Measurements from ENCODE around the gene TRPM1.
"Not testable (repeated sequence)": the region's sequence is repeated elsewhere in the genome, so short reads cannot be mapped to it uniquely, and the experiment has no call there.

TRPM1 gene

DNA sequence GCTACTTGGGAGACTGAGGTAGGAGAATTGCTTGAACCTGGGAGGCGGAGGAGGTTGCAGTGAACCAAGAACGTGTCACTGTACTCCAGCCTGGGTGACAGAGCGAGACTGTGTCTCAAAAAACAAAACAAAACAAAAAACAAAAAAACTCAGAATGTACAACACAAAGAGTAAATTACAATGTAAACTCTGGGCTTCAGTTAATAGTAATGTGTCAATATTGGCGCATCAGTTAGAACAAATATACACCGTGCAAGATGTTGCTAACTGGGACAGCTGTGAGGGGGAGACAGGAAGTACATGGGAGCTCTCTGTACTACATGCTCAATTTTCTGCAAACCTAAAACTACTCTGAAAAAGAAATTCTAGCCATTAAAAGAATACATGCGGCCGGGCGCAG lies 23.5 kb upstream of the TRPM1 start:
- DNase-seq (ENCODE audit: low read depth in 2 of 2) = no peak

DNA sequence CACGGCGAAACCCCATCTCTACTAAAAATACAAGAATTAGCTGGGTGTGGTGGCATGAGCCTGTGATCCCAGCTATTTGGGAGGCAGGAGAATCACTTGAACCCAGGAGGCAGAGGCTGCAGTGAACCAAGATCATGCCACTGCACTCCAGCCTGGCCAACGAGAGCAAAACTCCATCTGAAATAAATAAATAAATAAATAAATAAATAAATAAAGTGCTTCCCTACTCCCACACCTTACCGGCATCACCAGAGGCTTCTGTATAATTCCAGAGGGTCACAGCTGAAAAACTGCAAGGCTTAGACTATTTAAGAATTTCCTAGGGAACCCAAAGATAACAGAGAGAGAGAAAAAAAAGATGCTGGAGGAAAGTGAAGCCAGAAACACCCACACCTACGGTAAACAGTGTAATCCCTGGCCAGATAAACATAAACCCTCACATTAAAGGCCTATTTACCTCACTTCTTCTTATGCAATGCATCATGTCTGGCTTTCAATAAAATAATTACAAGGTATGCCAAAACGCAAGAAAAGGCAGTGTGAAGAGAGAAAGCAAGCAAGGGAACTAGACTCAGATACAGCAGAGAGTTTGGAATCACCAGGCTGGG lies 15.0 kb upstream of the TRPM1 start:
- DNase-seq (ENCODE audit: low read depth in 2 of 2) = no peak

DNA sequence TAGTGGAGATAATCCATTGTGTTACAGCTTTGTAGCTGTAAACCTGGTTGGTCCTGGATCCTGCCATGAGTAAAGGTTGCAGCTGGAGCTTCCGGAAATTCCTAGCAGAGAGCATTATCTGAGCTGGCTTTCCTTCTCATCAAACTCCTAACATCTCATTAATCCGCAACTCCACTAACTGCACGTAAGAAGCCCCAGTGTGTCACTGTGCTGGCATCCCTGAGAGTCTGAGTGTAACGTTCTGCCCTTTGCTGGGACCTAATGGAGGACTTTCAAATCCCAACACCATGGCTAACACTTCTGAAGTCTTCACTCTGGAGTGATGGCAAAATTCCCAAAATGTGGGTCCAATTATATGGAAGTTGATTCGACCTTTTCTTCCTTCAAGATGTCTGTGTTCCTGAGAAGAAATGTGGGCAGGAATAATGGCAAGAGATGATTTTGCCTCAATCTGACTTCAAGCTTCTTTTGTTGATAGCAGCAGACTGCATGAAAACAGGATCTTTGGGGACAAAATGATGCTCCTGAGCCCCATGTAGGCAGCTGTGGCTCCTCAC lies 9.6 kb upstream of the TRPM1 start:
- DNase-seq (ENCODE audit: low read depth in 2 of 2) = no peak

DNA sequence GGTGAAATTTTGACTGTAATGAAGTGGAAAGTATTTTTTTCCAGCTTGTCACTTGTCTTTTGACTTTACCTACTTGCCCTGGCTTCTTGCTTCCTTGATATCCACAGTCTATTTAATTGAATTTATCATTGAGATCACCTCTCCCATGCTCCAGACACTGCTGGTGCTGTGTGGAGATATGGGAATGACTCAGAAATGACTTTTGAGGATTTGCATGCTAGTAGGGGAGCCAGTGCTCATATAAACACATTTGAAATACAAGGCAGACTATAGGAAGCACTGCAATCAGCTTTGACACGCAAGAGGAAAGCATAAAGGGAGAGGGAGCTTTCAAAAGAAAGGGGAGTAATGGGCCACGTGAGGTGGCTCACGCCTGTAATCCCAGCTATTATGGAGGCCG lies 7.3 kb upstream of the TRPM1 start:
- DNase-seq (ENCODE audit: low read depth in 2 of 2) = no peak

DNA sequence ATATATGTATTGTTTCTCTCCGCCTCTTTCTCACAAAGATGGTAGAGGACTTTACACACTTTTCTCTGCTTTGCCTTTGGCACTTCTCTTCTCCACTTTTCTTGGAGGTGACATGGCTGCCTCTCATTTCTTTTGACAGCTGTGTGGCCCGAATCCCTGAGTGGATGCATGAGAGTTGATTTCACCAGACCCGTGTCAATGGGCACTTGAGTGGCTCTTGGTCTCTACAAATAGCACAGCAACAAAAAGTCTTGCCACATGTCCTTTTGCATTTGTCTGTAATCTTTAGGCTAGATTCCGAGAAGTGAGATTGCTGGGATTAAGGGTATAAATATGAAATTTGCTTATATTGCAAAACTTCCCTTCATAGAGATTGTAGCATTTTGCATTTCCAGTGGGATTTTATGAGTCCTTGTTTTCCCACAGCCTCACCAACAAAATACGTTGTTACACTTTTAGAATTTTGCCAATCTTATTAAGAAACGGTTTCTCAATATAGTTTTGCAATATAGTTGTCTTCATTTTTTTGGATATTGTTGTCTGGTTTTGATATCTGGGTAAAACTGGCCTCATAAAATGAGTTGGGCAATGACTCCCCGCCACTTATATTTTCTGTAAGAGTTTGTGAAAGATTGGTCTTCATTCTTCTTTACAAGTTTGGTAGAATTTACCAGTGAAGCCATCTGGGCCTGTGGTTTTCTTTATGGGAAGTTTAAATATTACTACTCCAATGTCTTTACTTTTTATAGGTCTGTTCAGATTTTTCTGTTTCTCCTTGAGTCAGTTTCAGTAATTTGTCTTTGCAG lies 5.2 kb upstream of the TRPM1 start:
- no peak for DNase-seq (ENCODE audit: low read depth in 2 of 2)

DNA sequence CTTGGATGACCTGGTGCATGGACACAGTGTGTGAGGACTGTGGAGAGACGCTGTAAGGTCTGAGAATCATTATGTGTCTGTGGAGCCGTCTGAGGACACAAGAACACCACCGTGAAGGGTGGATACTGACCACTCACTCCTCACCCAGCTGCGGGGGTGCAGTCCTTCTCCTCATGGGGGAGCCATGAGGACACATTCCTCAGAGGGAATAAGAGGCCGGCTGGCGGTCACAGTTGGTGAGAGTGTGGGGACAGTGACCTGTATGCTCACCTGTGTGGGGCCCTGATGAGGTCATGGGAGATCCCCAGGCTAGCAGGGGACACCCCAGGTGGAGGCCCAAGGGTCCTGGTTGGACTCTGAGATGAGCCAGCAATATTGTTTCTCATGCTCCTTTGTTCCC lies 2.5 kb upstream of the TRPM1 start:
- DNase-seq (ENCODE audit: low read depth in 2 of 2) = no peak

DNA sequence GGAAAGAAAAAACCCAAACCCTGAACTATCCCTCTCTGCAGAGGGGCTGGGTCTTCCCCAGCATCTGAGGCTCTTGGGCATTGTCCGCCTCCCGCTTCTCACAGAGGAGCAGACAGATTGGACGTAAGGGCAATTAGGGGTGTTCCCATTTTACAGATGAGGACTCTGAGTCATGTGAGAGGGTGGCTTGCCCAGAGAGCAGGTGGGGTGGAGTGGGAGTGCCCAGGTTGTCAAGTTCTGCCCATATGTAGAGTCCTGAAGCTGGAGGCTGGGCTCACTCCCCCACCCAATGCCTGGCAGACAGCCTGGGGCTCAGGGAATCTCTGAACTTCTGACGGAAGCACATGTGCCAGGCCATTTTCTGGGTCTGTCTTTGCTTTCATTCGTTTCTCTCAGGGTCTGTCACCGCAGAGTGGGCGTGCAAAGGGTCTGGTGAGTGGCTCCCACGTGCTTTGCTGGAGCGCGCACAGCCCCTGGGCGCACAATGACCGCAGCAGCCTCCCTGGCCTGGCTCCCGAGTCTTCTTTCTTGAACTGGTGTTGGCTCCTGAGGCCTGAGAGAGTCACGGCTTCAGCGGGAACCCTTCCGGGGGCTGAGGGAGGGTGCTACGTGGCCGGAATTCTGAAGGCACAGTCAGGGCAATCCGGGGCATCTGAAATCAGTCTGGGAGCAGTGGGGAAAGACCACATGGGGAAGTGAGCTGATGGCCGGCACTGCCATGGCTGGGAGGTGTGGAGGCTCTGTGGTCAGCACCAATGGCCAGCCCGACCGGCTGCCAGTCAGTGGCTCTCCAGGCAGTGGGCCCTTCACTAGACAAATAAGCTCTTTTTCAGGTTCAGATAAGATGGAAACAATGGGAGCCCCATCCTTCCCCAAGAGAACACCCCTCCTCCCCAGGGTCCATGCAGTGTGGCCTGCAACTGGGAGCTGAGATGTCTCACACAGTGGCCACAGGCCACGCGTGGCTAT lies 1.1 kb upstream of the TRPM1 start:
- no peak for DNase-seq (ENCODE audit: low read depth in 2 of 2)

DNA sequence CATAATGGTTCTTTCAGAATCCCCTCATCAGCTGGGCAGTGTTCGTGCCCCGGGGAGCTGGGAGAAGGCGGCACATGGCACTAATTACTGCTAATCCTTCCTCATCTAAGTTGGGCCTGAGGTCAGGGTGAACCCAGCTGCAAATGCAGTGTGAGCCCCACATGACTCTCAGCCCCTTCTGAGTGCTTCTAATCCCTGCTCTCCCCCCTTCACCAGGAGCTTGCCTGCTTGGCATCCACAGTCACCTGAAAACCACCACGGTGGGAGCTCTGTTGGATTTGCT lies 455 bp upstream of the TRPM1 start:
- DNase-seq (ENCODE audit: low read depth in 2 of 2) = no peak

DNA sequence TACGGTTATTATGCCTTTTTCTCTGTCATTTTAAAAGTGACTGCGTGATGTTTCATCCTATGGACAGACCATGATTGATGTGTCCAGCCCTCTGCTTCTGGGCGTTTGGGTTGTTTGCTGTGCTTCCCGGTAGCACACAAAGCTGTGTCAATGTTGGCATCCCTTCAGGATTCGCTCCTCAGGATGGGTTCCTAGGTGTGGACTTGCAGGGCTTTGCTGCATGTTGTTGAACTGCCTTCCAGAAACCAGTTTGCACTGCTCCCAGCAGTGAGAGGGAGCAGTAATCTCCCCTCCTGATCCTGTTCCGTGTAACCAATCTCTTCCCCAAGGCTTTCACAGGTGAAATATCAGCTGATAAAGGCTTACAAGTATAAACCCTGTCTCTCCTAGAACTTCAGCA lies 787 bp downstream of the TRPM1 start:
- no peak for DNase-seq (ENCODE audit: low read depth in 2 of 2)

DNA sequence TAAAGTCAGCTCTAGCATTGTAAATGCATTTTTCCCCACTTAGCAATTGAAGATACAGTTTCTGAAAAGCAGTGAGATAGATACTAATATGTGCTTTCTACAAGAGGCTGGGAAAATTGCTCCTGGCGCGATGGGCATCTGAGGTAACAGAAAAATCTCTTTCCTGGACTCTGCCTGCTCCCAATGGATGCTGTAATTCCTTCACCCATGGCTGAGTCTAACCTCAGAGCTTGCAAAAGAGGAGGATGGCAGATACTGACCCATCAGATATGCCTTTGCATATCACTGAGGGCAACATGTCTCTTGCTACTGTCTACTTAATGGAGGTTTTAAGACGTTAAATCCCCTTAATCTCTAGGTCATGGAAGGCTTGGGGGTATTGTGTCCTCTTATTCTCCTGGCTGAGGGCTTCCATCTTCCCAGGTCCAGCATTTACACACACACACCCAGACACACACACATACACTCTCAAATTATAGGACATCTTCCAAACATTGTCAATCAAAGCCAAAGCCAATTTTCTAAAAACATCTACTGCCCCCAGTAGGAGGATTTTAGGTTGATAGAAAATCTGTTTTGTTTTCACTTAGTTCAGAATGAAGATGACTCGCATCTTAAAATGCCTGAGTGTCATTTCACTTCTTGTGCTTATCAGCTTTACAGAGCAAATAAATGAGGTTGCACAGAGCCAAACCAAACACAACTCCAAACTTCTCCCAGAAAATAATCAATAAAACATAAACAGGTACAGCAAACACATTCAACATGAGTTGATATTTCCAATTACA lies 2.4 kb downstream of the TRPM1 start:
- DNase-seq (ENCODE audit: low read depth in 2 of 2) = no peak

DNA sequence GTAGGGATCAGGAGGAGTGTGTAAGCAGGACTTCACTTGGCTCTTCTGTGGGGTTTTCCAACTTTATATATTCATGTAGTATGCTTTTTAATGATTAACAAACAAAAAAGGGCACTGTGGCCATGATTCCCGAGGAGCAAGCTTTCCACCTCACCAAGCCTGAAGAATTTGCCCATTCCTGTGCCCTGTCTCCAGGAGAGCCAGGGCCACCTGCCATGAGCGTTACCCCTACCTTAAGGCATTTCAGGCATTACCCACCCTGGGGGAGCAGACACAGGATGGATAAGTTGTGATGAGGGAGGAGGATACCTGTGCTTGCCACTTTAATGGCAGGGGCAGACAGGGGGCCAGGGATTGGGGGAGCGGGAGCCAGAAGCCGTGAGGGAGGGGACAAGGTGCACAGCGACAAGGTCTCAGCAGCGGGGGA lies 3.0 kb downstream of the TRPM1 start:
- DNase-seq (ENCODE audit: low read depth in 2 of 2) = no peak

DNA sequence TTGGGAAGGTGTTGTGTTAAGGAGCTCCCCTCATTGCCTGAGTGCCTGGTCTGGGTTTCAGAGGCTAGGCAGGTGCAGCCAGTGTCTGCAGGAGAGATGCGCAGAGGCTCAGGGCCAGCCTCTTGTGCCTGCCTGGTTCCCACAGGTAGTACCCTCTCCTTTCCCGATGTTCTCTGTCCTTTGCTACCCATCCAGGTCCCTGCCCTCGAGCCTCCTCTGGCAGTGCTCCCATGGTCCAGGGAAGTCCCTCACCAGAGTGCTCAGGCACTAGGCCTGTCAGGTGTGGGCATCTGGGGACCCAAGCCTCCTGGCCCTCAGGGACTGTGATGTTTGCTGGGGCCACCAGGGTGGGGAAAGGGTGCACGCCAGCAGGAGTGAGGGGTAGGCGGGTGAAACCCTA lies 5.0 kb downstream of the TRPM1 start:
- no peak for DNase-seq (ENCODE audit: low read depth in 2 of 2)

DNA sequence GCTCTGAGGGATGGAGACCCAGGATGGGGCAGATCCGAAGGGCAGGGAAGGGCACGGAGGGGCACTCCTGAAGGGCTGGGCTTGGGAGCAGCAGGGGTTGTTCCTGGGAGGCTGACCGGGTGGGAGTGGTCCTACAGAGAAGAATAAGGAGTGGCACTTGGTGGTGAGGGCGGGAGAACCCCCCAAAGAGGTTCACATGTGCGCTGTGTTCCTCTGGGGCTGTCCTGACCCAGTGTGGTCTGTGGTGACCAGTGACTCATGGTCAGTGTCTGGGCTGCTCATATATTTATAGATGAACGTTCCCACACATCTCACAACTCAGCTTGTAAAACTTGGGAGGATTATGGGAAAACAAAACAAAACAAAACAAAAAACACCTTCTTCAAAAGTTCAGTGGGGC lies 10.0 kb downstream of the TRPM1 start:
- DNase-seq (ENCODE audit: low read depth in 2 of 2) = no peak

DNA sequence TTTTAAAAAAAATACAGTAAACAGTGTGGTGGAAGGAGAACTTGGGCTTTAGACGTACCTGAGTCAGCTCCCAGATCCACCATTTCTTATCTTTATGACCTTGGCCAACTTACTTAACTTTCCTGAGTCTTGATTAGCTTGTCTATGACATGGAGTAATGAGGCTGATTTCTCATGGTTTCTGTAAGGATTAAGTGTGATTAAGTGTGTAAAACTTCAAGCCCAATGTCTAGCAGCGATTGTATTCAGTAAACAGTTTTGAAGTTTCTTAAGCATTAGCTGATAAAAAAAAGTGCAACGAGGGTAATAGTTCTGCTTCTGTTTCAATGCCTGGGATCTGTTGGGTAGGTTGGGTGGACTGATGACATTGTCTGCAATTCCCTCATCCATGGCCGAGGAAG lies 10.8 kb downstream of the TRPM1 start:
- DNase-seq (ENCODE audit: low read depth in 2 of 2) = no peak

DNA sequence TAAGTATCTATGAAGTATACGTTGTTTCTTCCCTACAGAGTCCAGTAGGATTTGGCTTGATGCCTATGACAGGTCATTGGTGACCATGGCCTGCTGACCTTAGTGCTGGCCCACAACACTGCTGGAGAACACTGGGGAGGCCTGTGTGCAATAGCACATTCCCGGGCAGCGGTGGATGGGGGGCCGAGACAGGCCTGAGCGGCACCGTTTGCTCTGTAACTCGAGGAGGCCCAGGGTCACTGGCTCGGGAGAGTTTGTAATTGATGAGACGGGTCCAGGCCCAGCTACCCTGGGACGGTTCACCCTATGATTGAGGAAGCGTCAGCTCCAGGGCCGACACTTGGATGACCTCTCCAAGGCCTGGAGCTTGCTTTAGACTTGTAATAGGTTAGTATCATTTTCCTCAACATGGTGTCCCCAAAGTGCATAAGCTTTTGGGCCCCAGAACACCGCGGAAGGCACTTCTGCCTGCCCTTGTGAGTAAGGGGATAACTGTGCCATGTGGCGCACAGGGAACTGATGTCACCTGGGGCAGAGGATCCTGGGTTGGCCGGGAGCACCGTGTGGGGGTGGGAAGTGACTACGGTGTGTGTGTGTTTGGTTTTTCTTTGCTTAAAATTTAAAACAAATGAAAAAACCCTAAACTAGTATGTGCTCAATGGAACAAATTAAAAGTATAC lies 12.0 kb downstream of the TRPM1 start:
- DNase-seq (ENCODE audit: low read depth in 2 of 2) = no peak

DNA sequence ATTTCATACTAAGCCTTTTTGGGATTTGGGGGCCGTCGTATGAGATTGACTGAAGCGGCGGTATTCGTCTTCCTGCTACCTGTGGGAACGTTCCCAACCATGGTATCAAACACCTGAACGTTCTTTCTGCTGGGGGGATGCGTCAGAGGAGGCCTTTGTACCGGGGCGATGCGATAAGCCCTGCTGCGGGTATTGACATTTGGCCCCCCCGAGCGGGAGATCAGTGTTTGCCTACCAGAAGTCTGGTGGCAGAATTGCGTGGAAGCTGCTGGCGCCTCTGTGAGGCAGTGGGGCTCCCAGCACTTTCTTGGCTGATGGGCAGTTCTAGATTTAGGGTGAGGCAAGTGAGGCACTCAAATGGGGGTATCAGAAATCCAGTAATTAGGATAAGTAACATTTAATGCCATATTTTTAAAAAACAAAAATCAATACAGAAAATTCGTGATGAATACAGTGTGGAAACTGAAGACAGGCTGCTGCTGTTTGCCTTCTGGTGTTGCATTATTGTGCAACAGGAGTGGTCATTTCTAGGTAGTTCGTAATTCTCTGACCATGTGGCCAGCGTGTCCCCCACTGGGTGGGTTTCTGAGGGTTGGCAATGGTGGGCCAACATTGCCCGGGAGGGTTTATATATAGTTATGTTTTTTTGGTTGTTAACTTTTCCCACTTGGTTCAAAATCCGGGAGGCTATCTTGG lies 12.7 kb downstream of the TRPM1 start:
- DNase-seq (ENCODE audit: low read depth in 2 of 2) = no peak

DNA sequence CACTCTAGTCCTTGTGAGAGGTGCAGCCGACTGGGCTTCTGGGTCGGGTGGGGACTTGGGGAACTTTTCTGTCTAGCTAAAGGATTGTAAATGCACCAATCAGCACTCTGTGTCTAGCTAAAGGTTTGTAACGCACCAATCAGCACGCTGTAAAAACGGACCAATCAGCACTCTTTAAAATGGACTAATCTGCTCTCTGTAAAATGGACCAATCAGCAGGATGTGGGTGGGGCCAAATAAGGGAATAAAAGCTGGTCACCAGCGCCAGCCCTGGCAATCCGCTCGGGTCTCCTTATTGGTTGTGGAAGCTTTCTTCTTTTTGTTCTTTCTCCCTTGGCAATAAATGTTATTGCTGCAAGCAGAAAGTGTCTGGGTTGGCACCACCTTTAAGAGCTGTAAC lies 13.5 kb downstream of the TRPM1 start:
- DNase-seq (ENCODE audit: low read depth in 2 of 2) = not testable (repeated sequence)

DNA sequence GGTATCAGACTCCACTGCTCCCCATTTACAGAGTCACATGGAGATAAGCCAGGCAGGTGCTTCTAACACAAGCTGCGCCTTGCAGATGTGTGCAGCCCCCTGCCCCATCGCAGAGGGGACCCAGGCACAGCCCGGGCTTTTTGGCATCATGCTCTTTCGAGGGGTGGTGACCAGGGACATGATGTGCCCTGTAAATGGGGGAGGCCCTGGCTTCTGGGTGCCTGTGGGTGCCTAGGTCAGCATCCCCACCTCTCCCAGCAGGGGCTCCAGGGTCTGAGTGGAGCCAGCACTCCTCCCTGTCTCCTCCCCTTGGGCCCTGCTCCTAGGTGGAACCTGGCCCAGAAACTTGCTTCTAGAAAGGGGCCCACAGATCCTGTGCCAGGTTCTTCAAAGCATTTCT lies 15.2 kb downstream of the TRPM1 start:
- DNase-seq (ENCODE audit: low read depth in 2 of 2) = no peak

DNA sequence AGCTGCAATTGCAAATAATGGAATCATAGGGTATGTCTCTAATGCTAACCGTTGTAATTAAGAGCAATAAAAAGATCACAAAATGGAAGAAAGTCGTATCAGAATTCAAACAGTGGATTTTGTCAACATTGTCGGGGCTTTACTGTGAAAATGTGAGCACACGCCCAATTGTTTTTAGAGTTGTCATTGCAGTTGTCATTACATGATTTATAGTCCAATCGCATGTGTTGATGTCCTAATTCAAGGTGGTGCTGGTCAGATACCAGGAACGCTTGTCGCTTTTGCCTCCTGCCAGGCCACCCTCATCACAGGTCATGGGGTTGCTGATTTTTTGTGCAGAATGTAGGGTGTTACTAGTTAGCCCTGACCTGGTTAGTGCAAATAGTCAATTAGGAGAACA lies 16.2 kb downstream of the TRPM1 start:
- no peak for DNase-seq (ENCODE audit: low read depth in 2 of 2)

DNA sequence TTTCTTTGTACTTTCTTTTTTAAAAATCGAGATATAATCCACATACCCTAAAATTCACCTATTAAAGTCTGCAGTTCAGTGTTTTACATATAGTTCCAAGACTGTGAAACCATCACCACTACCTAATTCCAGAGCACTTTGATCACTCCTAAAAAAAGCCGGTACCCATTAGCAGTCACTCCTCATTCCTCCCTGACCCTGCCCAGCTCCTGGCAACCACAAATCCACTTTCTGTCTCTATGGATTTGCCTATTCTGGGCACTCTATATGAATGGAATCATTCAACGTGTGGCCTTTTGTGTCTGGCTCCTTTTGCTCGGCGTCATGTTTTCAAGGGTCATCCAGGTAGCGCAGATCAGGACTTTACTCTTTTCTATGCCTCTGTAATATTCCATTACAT lies 17.3 kb downstream of the TRPM1 start:
- DNase-seq (ENCODE audit: low read depth in 2 of 2) = no peak

Measured in activated CD4-positive, alpha-beta T cell treated with anti-CD3 and anti-CD28 coated beads for 24 hours (primary cell).